HG02973 (cell line): ENCODE data around the gene MRTFA.
A peak's percentile ranks its signal among the peaks of the same experiment; 100 is the strongest.
"Not testable (repeated sequence)": the region's sequence is repeated elsewhere in the genome, so short reads cannot be mapped to it uniquely, and the experiment has no call there.

Experiments used
- ATAC-seq: cut with Tn5 transposase; IDR thresholded peaks from one replicate; pipeline ENCODE4 v1.9.1; 2021; ENCODE audit warnings: moderate library complexity; ENCODE audit not compliant: unreplicated experiment

MRTFA gene

GRCh38 chr22:40636380-40637182 lies at the start of gene MRTFA:
TSS of gene MRTFA (minus strand) at chr22:40636719.
- ATAC-seq: peak; percentile 90

GRCh38 chr22:40685406-40685805 lies 48.9 kb upstream of the MRTFA start:
- ATAC-seq: no peak

DNA sequence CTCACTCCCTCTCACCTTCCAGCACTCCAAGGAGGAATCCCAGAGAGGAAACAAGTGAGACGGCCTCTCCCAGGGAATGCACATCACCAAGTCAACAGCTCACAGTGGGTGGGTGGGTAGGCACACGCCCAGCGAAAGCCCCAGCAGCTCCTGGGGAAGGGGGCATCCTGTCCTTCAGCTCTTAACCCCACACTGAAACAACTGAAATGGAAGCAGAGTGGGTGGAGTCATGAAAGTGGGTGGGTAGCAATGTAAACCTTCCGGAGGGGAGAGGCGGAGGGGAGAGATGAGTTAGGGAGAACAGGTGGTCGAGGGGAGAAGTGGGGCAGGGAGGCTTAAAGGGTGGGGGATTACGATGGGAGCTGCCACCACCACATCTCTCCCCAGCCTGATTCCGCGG lies 48.2 kb upstream of the MRTFA start:
- ATAC-seq: no peak

- no peak for ATAC-seq
These were observed 44.9 kb upstream of the MRTFA start for GRCh38 chr22:40681451-40681850.

DNA sequence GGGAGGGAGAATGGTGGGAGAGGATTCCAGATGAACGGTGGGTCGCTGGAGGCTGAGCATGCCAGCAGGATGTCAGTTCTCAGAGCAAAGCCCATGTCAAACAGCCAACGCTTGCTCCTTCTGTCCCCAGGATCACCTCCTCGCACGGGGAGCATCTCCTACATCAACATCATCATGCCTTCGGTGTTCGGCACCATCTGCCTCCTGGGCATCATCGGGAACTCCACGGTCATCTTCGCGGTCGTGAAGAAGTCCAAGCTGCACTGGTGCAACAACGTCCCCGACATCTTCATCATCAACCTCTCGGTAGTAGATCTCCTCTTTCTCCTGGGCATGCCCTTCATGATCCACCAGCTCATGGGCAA lies 44.3 kb upstream of the MRTFA start:
- ATAC-seq: no peak

- ATAC-seq: no peak
These were observed 43.7 kb upstream of the MRTFA start for GRCh38 chr22:40679964-40680818.

DNA sequence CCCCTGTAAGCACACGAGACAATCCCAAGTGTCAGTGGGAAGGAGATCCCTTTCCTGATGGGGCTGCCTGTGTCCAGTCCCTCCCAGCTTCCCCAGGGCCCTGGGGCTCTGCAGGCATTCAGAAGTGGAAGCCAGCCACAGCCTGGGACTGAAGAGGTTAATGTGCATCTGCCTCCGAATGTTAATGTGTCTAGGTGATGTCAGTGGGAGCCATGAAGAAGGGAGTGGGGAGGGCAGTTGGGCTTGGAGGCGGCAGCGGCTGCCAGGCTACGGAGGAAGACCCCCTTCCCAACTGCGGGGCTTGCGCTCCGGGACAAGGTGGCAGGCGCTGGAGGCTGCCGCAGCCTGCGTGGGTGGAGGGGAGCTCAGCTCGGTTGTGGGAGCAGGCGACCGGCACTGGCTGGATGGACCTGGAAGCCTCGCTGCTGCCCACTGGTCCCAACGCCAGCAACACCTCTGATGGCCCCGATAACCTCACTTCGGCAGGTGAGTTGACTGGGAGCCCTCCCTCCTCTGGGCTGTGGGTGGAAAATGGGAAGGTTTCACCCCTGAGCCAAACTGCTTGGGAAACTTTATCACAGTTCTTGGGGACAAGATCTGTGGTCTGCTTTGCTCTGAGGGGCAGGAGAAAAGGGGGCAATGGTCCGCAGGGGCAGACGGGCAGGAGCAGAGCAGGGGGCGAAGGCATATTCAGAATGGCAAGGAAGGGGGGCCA lies 42.9 kb upstream of the MRTFA start, which contains the start of gene MCHR1:
MCHR1 (plus strand) TSS at position 236 of the 715 bp plus-strand sequence; CDS start at position 405, 169 bp downstream.
- ATAC-seq: no peak

GRCh38 chr22:40678493-40679248 lies 42.2 kb upstream of the MRTFA start:
- no peak for ATAC-seq

GRCh38 chr22:40676644-40677043 lies 40.1 kb upstream of the MRTFA start:
- ATAC-seq: no peak

DNA sequence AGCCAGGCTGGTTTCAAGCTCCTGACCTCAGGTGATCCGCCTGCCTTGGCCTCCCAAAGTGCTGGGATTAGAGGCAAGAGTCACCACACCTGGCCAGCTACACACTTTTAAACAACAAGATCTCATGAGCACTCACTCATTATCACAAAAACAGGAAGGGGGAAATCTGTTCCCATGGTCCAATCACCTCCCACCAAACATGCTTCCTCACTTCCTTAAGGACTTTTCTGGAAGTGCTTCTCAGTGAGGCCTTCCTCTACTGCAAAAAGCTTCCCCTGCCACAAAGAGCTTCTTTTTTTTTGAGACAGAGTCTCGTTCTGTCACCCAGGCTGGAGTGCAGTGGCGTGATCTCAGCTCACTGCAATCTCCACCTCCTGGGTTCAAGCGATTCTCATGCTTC lies 39.6 kb upstream of the MRTFA start:
- ATAC-seq: not testable (repeated sequence)

- no peak for ATAC-seq
These were observed 37.8 kb upstream of the MRTFA start for GRCh38 chr22:40674274-40674673.

DNA sequence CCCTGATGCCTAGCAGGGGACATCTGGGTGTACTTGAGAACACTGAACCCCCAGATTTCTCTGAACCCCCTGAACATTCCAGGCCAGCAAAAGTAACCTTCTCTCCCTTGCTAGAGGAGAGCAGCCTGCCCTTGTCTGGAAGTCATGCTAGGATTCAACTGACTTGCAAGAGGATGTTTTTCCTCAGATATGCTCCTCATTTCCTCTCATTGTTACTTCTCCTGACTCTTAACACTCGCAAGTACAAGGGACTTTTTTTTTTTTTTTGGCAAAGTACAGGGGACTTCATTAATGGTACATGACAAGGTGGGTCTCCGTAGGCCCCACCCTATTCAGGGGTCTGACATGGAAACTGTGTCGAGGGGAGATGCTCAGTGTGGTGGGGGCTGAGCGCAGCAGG lies 36.5 kb upstream of the MRTFA start:
- ATAC-seq: no peak

GRCh38 chr22:40671796-40672360 lies 35.4 kb upstream of the MRTFA start:
- ATAC-seq: no peak

DNA sequence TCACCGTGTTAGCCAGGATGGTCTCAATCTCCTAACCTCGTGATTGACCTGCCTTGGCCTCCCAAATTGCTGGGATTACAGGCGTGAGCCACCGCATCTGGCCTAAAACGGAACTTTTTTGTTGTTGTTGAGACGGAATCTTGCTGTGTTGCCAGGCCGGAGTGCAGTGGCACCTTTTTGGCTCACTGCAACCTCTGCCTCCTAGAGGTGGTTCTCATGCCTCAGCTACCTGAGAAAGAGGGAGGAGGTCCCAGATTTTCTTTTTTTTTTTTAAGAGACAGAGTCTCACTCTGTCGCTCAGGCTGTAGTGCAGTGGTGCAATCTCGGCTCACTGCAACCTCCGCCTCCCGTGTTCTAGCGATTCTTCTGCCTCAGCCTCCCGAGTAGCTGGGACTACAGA lies 34.9 kb upstream of the MRTFA start:
- ATAC-seq: no peak

DNA sequence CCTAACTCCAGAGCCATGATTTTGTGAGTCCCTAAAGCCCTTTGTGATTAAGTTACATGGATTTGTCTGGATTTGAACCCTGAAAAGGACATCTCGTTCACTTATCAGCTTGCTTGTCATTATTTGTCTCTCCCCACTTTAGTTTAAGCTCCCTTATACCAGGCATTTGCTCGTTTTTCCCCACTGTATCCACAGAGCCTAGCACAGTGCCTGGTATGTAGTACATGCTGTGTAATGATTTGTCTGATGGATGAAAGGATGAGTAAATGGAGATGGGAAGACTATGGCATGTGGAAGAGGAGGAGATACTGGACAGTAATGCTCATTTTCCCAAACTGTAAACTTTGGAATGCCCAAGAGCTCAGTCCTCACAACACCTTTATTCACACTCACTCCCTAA lies 33.5 kb upstream of the MRTFA start:
- no peak for ATAC-seq

DNA sequence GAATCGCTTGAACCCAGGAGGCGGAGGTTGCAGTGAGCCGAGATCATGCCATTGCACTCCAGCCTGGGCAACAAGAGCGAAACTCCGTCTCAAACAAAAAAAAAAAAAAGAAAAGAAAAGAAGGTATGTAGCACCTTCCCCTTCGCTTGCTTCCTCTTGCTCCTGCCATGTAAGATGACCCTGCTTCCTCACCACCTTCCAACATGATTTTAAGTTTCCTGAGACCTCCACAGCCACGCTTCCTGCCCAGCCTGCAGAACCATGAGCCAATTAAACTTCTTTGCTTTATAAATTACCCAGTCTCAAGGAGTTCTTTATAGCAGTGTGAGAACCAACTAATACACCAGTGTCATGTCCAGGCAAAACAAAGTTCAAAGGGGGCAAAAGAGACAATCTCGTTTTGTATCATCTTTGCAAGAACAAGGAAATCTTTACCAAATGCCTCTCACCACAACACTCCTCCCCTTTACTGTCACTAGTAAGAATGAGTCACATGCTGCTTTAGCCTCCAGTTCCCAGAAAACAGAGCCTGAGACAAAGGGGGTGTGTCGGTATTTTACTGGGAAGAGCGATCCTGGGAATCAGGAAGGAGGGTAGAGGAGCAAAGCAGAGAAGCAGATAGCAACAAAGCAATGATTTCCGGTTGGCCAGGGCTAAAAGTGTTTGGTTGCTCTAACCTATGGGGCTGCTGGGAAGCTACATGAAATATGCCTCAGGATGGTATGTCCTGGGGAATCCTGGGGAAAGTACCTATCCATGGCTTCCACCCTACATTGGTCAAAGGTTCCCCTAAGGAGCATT lies 32.3 kb upstream of the MRTFA start:
- no peak for ATAC-seq

DNA sequence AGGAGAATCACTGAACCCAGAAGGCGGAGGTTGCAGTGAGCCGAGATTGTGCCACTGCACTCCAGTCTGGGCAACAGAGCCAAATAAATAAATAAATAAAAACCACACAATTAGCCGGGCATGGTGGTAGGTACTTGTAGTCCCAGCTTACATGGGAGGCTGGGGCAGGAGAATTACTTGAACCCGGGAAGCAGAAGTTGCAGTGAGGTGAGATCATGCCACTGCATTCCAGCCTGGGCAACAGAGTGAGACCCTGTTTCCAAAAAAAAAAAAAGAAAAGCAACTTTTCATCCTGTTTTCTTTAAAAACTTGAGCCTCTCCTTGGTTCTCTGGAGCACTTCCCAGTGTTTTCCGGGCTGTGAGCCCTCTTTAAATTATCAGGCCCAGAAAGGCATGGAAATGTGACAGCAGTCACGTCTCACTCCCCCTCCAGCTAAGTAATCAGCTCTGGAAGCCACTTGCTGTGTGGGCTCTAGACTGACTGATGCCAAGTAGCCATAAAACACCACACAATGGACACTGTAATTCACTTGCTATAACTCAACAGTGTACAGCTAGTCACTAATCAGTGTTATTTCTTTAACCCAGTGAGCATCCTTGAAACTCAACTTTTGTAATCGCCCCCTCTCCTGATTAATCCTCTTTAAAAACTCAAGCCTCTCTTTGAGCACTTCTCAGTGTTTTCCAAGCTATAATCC lies 29.8 kb upstream of the MRTFA start:
- ATAC-seq: no peak

- ATAC-seq: no peak
These were observed 28.8 kb upstream of the MRTFA start for GRCh38 chr22:40665312-40665711.

DNA sequence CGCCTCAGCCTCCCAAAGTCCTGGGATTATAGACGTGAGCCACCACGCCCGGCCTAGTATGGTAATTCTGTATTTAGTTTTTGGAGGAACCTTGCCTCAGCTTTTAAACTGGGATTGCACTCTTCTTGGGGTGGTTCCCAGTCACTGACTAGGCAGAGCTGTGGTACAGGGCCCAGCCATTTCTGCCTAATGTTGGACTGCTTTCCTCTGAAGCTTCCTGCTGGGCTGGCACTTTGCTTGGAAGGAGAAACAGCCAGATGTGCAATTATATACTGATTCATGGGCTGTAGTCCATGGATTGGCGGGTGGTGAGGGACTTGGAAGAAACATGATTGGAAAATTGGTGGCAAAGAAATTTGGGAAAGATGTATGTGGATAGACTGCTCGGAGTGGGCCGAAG lies 25.2 kb upstream of the MRTFA start:
- ATAC-seq: no peak
